Measurements from ENCODE around the gene MET. TPM values are rescaled to one million over a fixed set of nuclear protein-coding genes. Genes with fewer than 3 reads are reported as not detected.

MET gene
- total RNA-seq, 2 donors from 2014 or later: 15.8 to 18.6 TPM

DNA sequence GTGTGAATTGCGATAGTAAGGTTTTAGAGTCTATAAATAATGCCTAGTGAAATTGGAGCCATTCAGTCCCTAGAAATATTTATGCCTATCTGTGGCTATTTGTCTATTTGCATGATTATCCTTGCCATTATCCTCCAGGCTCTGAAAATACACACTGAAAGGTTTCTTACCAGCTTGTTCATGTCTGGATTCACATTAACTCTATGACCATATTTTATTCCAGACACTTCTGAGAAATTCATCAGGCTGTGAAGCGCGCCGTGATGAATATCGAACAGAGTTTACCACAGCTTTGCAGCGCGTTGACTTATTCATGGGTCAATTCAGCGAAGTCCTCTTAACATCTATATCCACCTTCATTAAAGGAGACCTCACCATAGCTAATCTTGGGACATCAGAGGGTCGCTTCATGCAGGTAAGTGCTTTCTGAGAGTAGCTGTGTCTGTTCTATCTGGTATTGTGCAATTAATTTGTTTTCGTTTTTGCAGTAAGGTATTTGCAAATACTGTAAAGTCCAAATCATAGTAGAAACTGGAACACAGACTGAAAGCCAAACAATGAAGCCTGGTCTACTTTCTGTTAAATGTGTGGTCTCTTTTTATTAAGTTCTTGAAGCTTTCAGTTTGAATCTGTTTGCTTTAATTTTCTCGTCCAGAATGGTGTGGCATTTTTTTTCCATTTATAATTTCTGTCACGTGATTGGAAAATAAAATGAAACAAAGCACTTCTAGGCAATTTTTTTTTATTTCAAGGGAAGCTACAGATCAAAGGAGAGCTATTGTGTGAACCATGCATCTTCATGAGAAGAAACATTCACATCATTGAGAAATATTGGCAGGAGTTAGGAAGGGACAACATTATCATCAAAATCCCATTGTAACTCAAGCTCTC, 59.7 kb downstream of the MET start:
- Histone ChIP-seq H3K4me3 (no peak overlapping the region), H3K27ac (no peak overlapping the region), H3K4me1 (ENCODE audit: control insufficient read depth in 1 of 2, low read depth in 2 of 2) (no peaks in the 10 kb centered on the region), H3K36me3 (no peaks in the 10 kb centered on the region), H3K9me3 (no peaks in the 10 kb centered on the region), H3K27me3 (replicated peaks; ENCODE audit: insufficient read depth) (no peaks in the 10 kb centered on the region)
- TF ChIP-seq, protein P1, sequence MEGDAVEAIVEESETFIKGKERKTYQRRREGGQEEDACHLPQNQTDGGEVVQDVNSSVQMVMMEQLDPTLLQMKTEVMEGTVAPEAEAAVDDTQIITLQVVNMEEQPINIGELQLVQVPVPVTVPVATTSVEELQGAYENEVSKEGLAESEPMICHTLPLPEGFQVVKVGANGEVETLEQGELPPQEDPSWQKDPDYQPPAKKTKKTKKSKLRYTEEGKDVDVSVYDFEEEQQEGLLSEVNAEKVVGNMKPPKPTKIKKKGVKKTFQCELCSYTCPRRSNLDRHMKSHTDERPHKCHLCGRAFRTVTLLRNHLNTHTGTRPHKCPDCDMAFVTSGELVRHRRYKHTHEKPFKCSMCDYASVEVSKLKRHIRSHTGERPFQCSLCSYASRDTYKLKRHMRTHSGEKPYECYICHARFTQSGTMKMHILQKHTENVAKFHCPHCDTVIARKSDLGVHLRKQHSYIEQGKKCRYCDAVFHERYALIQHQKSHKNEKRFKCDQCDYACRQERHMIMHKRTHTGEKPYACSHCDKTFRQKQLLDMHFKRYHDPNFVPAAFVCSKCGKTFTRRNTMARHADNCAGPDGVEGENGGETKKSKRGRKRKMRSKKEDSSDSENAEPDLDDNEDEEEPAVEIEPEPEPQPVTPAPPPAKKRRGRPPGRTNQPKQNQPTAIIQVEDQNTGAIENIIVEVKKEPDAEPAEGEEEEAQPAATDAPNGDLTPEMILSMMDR (IDR thresholded peaks at IDR 0.05): no peak
- ATAC-seq (ENCODE audit: insufficient number of reproducible peaks, low FRiP score, low read depth) (no peak), DNase-seq (ENCODE audit: low spot score) (no peak)

DNA sequence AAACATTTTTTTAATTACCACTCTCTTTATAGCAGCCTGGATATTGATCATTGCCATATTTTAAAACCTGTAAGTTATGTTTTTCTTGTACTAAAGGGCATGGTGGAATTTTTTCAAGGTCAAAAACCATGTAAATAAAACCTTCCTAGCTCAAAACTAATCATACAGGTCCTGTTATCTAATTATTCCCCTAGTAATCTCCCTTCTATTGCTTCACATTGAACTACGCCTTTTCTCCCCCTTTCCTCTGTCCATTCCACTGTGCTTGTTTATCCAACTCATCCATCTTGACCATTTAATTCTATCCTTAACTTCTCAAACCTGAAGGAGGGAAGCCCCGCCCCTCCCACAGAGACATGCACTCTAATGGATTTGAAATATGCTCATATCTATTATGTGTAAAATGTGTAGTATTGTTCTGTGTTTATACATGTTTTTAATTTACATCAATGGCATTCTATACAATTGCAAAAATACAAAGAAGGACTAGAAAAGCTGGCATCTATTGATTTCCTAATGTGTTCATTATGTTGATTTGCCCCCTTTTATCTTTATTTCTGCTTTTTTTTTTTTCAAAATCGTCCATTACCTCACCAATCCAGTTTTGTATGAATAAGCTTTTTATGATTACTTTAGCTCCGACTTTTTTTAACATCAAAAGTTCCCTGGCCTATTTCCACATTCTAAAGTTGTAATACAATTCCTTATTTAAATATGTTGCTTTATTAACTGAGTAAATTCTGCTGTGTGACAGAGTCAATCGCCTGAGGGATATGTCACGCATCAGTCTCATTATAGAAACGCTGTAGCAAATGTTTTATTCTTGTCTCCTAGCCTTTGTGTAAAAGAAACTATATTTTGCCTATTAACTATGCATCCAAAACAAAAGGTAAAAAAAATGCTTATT, 61.0 kb downstream of the MET start:
- DNase-seq (ENCODE audit: low spot score) (no peak), ATAC-seq (ENCODE audit: insufficient number of reproducible peaks, low FRiP score, low read depth) (no peak)
- TF ChIP-seq, protein P1 (IDR thresholded peaks at IDR 0.05): no peak
- Histone ChIP-seq H3K36me3 (no peaks in the 10 kb centered on the region), H3K4me1 (ENCODE audit: control insufficient read depth in 1 of 2, low read depth in 2 of 2) (no peaks in the 10 kb centered on the region), H3K27me3 (replicated peaks; ENCODE audit: insufficient read depth) (no peaks in the 10 kb centered on the region), H3K9me3 (no peaks in the 10 kb centered on the region), H3K4me3 (no peak overlapping the region), H3K27ac (no peak overlapping the region)

DNA sequence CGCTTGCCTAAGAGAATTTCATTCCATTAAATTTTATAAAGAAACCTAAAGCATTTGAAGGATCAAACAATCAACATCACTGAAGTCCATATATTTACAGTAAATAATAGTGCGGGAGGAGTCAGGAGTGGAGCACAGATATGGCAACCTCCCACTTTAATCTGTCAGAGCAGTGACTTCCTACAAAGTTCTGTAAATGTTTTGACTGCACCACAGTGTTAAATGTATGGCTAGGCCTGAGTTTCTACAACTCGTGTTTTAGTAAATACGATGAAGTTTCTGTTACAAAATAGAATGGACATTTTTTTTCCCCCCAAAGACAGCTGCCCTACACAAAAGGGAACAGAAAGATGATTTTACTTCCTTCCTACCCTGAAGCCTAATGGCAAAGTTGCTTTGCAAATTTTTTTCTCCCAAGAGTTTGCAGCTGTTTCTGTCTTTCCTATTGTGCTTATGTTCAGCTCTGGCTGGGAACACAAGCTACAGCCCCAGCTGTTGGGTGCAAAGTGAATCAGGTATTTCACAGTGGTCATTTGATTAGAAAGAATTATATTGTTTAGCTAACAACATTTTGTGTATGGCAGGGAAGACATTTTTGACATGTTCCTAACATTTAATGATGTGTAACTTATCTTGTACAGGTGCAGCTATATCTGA, 62.1 kb downstream of the MET start:
- TF ChIP-seq, protein P1 (IDR thresholded peaks at IDR 0.05): no peak
- Histone ChIP-seq H3K4me1 (ENCODE audit: control insufficient read depth in 1 of 2, low read depth in 2 of 2) (no peaks in the 10 kb centered on the region), H3K9me3 (no peaks in the 10 kb centered on the region), H3K4me3 (no peak overlapping the region), H3K36me3 (no peaks in the 10 kb centered on the region), H3K27ac (no peak overlapping the region), H3K27me3 (replicated peaks; ENCODE audit: insufficient read depth) (no peaks in the 10 kb centered on the region)
- ATAC-seq (ENCODE audit: insufficient number of reproducible peaks, low FRiP score, low read depth) (no peak), DNase-seq (ENCODE audit: low spot score) (no peak)

DNA sequence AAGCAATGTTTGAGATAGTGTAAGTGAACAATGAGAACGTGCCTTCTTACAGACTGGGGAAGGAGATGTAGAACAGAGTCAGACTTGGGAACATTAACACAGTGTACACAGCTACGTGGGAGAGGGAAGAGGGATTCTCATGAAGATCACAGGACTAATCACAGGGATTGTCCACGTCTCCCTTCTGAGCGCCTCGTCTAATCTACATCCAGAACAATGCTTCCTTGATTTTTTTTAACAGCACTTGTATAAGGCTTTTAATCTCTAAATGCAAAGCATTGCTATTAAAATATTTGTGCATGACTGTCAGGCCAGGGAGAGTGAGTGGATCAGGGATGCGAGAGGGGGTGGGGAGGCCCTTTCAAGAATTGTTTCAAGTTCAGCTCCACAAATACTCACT, 62.7 kb downstream of the MET start:
- Histone ChIP-seq H3K4me3 (no peak overlapping the region), H3K27ac (no peak overlapping the region), H3K4me1 (ENCODE audit: control insufficient read depth in 1 of 2, low read depth in 2 of 2) (no peaks in the 10 kb centered on the region), H3K9me3 (no peaks in the 10 kb centered on the region), H3K27me3 (replicated peaks; ENCODE audit: insufficient read depth) (no peaks in the 10 kb centered on the region), H3K36me3 (no peaks in the 10 kb centered on the region)
- no peak for DNase-seq (ENCODE audit: low spot score)
- ATAC-seq (ENCODE audit: insufficient number of reproducible peaks, low FRiP score, low read depth): no peak
- TF ChIP-seq, protein P1 (IDR thresholded peaks at IDR 0.05): no peak

Data from thoracic aorta (tissue), 2 donors.